Hepatocyte (in vitro differentiated cells): ENCODE measurements around the gene MC1R. TPM values are rescaled to one million over a fixed set of nuclear protein-coding genes. Genes with fewer than 3 reads are reported as not detected.

Experiments
- DNase-seq: peaks from one replicate; pipeline ENCODE4 v3.0.0-alpha.2; 2016; ENCODE audit warnings: low spot score
- H2AFZ ChIP-seq: fragments of 200-600 bp; sonication (generic); 2 replicates; pipeline ENCODE4 v1.6.0; 2016; ENCODE audit warnings: antibody characterized with exemption, mild to moderate bottlenecking
- H3K27ac ChIP-seq: fragments of 200-600 bp; sonication (generic); 2 replicates; pipeline ENCODE4 v1.5.1; 2016; ENCODE audit warnings: mild to moderate bottlenecking
- H3K27me3 ChIP-seq: fragments of 200-600 bp; sonication (generic); 2 replicates; pipeline ENCODE4 v1.6.1; 2016
- H3K36me3 ChIP-seq: fragments of 200-600 bp; sonication (generic); replicated peaks from 2 replicates; pipeline ENCODE4 v1.5.1; 2016; ENCODE audit warnings: low read depth; ENCODE audit not compliant: insufficient read depth
- H3K4me1 ChIP-seq: fragments of 200-600 bp; sonication (generic); 2 replicates; pipeline ENCODE4 v1.5.1; 2016; ENCODE audit warnings: mild to moderate bottlenecking, moderate library complexity; ENCODE audit not compliant: insufficient read depth
- H3K4me2 ChIP-seq: fragments of 200-600 bp; sonication (generic); 2 replicates; pipeline ENCODE4 v1.6.0; 2016
- H3K4me3 ChIP-seq: fragments of 200-600 bp; sonication (generic); 2 replicates; pipeline ENCODE4 v1.5.1; 2016; ENCODE audit warnings: mild to moderate bottlenecking
- H3K79me2 ChIP-seq: fragments of 200-600 bp; sonication (generic); 2 replicates; pipeline ENCODE4 v1.6.0; 2017; ENCODE audit warnings: mild to moderate bottlenecking
- H3K9me2 ChIP-seq: fragments of 200-600 bp; sonication (generic); replicated peaks from 2 replicates; pipeline ENCODE4 v1.6.0; 2017; ENCODE audit warnings: mild to moderate bottlenecking; ENCODE audit not compliant: insufficient read depth
- H3K9me3 ChIP-seq: fragments of 200-600 bp; sonication (generic); 2 replicates; pipeline ENCODE4 v1.5.1; 2016; ENCODE audit warnings: low read depth, mild to moderate bottlenecking
- H4K20me1 ChIP-seq: fragments of 200-600 bp; sonication (generic); 2 replicates; pipeline ENCODE4 v1.6.0; 2016; ENCODE audit warnings: mild to moderate bottlenecking; ENCODE audit not compliant: insufficient read depth, poor library complexity, severe bottlenecking
- EZH2 ChIP-seq: fragments of 200-600 bp; sonication (generic); IDR thresholded peaks from 2 replicates; pipeline ENCODE4 v1.6.1; 2016; ENCODE audit warnings: antibody characterized with exemption, mild to moderate bottlenecking, borderline replicate concordance
- EZH2phosphoT487 ChIP-seq: fragments of 200-600 bp; sonication (generic); IDR thresholded peaks from one replicate; pipeline ENCODE4 v1.6.1; 2018; ENCODE audit warnings: antibody characterized with exemption, mild to moderate bottlenecking, low read depth, moderate library complexity; ENCODE audit not compliant: unreplicated experiment, severe bottlenecking
- WGBS: methylation state at CpG from one replicate; pipeline ENCODE4 v1.1.6; 2016; ENCODE audit warnings: low lambda C conversion rate; ENCODE audit errors: missing lambda C conversion rate; 5-methylcytosine and 5-hydroxymethylcytosine counted together
- polyA plus RNA-seq: library from polyadenylated mRNA; unstranded; fragments of >200 nt; fragmentation: Nextera tagmentation; extraction: Ambion mirVana; gene quantifications from 2 replicates; pipeline ENCODE4 v1.2.1, GENCODE V29; 2016
- total RNA-seq: library from RNA; depleted of rRNA; stranded (reverse); fragments of >200 nt; gene quantifications from 2 replicates; pipeline ENCODE4 v1.2.3, GENCODE V29; 2014
- TF ChIP-seq, protein P1 (sequence below): fragments of 200-600 bp; sonication (generic); IDR thresholded peaks from 2 replicates; pipeline ENCODE4 v1.5.1; 2016; ENCODE audit warnings: antibody characterized with exemption, mild to moderate bottlenecking; ENCODE audit not compliant: poor library complexity

MC1R gene
- total and polyA plus RNA-seq, 2 experiments from 2014 or later: 3.4 to 4.2 TPM

DNA sequence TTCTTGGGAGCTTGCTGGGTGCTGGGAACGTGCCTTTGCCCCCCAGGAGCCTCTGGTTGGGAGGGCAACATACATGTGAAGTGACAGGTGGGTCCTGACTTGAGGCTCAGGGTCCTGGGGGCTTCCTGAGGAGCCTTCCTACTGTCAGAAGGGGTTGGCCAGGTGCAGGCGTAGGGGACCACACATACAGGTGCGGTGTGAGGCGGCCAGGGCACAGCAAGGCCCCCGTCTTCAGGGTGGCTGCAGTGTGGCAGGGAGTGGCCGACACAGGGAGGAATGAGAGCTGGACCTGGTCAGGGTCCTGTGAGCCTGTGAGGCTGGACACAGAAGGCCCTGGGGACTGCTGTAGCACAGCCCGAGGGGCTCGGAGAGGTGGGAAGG is 34.6 kb upstream of the MC1R start:
- Histone ChIP-seq H2AFZ (no peak overlapping the region), H3K27me3 (no peaks in the 10 kb centered on the region), H3K27ac (no peak overlapping the region), H3K9me2 (no peaks in the 10 kb centered on the region), H3K79me2 (peaks cover 51% of the 10 kb centered on the region), H3K4me3 (no peak overlapping the region), H3K4me1 (no peaks in the 10 kb centered on the region), H3K36me3 (no peaks in the 10 kb centered on the region), H4K20me1 (peaks cover 55% of the 10 kb centered on the region), H3K9me3 (no peaks in the 10 kb centered on the region), H3K4me2 (no peak overlapping the region)
- no peak for DNase-seq
- TF ChIP-seq EZH2phosphoT487: no peak
- TF ChIP-seq, protein P1, sequence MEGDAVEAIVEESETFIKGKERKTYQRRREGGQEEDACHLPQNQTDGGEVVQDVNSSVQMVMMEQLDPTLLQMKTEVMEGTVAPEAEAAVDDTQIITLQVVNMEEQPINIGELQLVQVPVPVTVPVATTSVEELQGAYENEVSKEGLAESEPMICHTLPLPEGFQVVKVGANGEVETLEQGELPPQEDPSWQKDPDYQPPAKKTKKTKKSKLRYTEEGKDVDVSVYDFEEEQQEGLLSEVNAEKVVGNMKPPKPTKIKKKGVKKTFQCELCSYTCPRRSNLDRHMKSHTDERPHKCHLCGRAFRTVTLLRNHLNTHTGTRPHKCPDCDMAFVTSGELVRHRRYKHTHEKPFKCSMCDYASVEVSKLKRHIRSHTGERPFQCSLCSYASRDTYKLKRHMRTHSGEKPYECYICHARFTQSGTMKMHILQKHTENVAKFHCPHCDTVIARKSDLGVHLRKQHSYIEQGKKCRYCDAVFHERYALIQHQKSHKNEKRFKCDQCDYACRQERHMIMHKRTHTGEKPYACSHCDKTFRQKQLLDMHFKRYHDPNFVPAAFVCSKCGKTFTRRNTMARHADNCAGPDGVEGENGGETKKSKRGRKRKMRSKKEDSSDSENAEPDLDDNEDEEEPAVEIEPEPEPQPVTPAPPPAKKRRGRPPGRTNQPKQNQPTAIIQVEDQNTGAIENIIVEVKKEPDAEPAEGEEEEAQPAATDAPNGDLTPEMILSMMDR: no peak
- no peak for TF ChIP-seq EZH2
- WGBS: 98% methylated on average over 8 of the region's 8 CpGs

DNA sequence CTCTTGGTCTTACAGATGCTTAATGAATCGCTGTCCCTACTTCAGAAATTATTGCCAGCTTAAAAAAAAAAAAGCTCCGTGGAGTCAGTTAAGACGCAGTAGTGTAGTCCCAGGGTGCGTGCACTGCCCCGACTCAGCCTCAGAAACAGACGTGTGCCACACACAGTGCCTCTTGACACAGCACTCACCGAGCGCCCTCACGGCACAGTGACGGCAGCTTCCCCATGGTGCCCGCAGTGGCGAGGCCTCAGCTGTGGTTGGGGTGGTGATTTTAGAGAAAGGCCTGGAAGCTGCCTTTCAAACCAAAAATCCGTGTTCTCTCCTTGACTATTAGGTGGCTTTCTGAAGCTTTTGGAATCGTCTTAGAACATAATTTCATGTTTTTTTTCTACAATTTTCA is 31.4 kb upstream of the MC1R start:
- Histone ChIP-seq H3K4me2 (no peak overlapping the region), H2AFZ (no peak overlapping the region), H3K36me3 (no peaks in the 10 kb centered on the region), H3K79me2 (peaks cover 26% of the 10 kb centered on the region), H3K27ac (no peak overlapping the region), H3K9me2 (no peaks in the 10 kb centered on the region), H3K4me1 (no peaks in the 10 kb centered on the region), H3K4me3 (no peak overlapping the region), H3K27me3 (no peaks in the 10 kb centered on the region), H3K9me3 (no peaks in the 10 kb centered on the region), H4K20me1 (peaks cover 28% of the 10 kb centered on the region)
- 98% methylated on average over 14 of the region's 14 CpGs for WGBS
- DNase-seq: no peak
- TF ChIP-seq, protein P1: no peak
- TF ChIP-seq EZH2phosphoT487 (no peak), EZH2 (no peak)

DNA sequence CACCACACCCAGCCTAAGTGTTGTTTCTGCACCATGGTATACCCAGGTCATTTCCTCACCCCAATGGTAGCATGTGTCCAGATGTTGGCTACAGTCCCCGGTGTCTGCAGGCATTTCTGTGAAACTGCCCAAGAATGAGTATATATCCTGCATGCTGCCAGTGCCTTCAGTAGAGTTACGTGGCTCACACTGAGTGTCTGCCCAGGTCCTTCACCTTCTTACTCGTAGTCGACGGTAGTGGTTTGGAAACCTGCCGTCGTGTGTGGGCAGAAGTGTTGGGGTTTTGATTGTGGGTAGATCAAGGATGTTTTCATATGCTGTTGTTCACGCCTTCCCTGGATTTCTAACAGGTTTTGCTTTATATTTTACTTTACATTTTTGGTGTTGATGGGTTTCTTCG is 28.5 kb upstream of the MC1R start:
- no peaks in the 10 kb centered on the region for H3K9me2 ChIP-seq
- H3K4me1 ChIP-seq: no peaks in the 10 kb centered on the region
- no peaks in the 10 kb centered on the region for H3K9me3 ChIP-seq
- no peak overlapping the region for H3K27ac ChIP-seq
- H3K4me3 ChIP-seq: no peak overlapping the region
- DNase-seq: no peak
- peaks cover 4% of the 10 kb centered on the region for H3K79me2 ChIP-seq
- no peak overlapping the region for H3K4me2 ChIP-seq
- H3K27me3 ChIP-seq: no peaks in the 10 kb centered on the region
- H3K36me3 ChIP-seq: no peaks in the 10 kb centered on the region
- TF ChIP-seq EZH2: no peak
- TF ChIP-seq EZH2phosphoT487: no peak
- TF ChIP-seq, protein P1: no peak
- WGBS: 97% methylated on average over 9 of the region's 9 CpGs
- peaks cover 5% of the 10 kb centered on the region for H4K20me1 ChIP-seq
- H2AFZ ChIP-seq: no peak overlapping the region
